WTC11 (cell line): Measurements from ENCODE around the gene USP11.

Source experiments
- IRF2 ChIP-seq: sonication (generic); formaldehyde crosslinking; IDR thresholded peaks from 2 replicates; pipeline ENCODE4 v1.8.0; 2022; ENCODE audit warnings: low read depth, missing genetic modification reagents, borderline replicate concordance
- JUN ChIP-seq: sonication (generic); formaldehyde crosslinking; IDR thresholded peaks from 2 replicates; pipeline ENCODE4 v1.8.0; 2023; ENCODE audit warnings: mild to moderate bottlenecking, missing genetic modification reagents
- NFYB ChIP-seq: sonication (generic); formaldehyde crosslinking; conservative IDR thresholded peaks from 2 replicates; pipeline ENCODE4 v1.8.0; 2022; ENCODE audit warnings: low read depth, missing genetic modification reagents
- NR3C1 ChIP-seq: sonication (generic); formaldehyde crosslinking; conservative IDR thresholded peaks from 2 replicates; pipeline ENCODE4 v1.8.1; 2023; ENCODE audit warnings: low read depth, mild to moderate bottlenecking, missing genetic modification reagents
- ZNF219 ChIP-seq: sonication (generic); formaldehyde crosslinking; IDR thresholded peaks from 2 replicates; pipeline ENCODE4 v1.8.0; 2023; ENCODE audit warnings: missing genetic modification reagents, mild to moderate bottlenecking, borderline replicate concordance
- ZNF317 ChIP-seq: sonication (generic); formaldehyde crosslinking; IDR thresholded peaks from 2 replicates; pipeline ENCODE4 v1.8.1; 2023; ENCODE audit warnings: low read depth, mild to moderate bottlenecking, moderate library complexity, missing genetic modification reagents, borderline replicate concordance
- ZNF416 ChIP-seq: fragments of 250-450 bp; sonication (Bioruptor Pico); IDR thresholded peaks from 2 replicates; pipeline ENCODE4 v1.9.0; 2021; ENCODE audit warnings: mild to moderate bottlenecking, inconsistent platforms
- TF ChIP-seq, protein P1 (sequence below): fragments of 200-600 bp; IDR thresholded peaks from 2 replicates; pipeline ENCODE4 v1.8.0; 2022; ENCODE audit warnings: antibody characterized with exemption
- TF ChIP-seq, protein P2 (sequence below): sonication (generic); formaldehyde crosslinking; IDR thresholded peaks from 2 replicates; pipeline ENCODE4 v1.8.1; 2022; ENCODE audit warnings: low read depth, missing genetic modification reagents, borderline replicate concordance

DNA sequence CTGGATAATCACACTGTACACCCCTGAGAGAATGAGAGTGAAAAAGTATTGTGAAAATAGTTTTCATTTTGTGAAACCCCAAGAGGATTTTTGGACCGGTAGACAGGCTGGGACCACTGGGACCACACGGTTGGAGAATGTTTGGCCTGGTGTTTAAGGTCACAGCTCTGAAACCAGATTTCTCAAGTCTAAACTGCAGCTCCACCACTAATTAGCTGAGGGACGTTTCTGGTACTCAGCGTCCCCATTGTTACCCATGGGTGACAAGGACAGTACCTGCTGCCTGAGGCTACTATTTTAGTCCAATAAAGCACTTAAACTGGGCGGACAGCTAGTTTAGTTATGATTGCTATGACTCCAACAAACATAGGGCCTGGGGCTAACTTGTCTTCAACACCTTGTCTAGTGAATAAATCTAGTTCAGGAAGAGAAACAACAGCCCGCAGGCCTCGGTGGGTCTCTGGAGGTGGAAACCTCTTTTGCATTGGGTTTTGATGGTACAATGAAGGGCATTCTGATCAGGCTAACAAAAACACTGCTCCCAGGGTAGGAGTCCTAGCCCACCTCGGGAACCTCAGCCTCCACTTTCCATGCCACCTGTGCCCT is 509 bp upstream of the USP11 start:
- no peak for TF ChIP-seq ZNF317
- TF ChIP-seq, protein P1, sequence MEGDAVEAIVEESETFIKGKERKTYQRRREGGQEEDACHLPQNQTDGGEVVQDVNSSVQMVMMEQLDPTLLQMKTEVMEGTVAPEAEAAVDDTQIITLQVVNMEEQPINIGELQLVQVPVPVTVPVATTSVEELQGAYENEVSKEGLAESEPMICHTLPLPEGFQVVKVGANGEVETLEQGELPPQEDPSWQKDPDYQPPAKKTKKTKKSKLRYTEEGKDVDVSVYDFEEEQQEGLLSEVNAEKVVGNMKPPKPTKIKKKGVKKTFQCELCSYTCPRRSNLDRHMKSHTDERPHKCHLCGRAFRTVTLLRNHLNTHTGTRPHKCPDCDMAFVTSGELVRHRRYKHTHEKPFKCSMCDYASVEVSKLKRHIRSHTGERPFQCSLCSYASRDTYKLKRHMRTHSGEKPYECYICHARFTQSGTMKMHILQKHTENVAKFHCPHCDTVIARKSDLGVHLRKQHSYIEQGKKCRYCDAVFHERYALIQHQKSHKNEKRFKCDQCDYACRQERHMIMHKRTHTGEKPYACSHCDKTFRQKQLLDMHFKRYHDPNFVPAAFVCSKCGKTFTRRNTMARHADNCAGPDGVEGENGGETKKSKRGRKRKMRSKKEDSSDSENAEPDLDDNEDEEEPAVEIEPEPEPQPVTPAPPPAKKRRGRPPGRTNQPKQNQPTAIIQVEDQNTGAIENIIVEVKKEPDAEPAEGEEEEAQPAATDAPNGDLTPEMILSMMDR: no peak
- no peak for TF ChIP-seq NFYB (CRISPR knock-in tag)
- TF ChIP-seq ZNF416 (CRISPR knock-in tag): no peak
- TF ChIP-seq ZNF219 (CRISPR knock-in tag): no peak
- TF ChIP-seq NR3C1 (CRISPR knock-in tag): no peak
- TF ChIP-seq, protein P2, sequence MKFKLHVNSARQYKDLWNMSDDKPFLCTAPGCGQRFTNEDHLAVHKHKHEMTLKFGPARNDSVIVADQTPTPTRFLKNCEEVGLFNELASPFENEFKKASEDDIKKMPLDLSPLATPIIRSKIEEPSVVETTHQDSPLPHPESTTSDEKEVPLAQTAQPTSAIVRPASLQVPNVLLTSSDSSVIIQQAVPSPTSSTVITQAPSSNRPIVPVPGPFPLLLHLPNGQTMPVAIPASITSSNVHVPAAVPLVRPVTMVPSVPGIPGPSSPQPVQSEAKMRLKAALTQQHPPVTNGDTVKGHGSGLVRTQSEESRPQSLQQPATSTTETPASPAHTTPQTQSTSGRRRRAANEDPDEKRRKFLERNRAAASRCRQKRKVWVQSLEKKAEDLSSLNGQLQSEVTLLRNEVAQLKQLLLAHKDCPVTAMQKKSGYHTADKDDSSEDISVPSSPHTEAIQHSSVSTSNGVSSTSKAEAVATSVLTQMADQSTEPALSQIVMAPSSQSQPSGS (CRISPR knock-in tag): no peak
- no peak for TF ChIP-seq JUN
- no peak for TF ChIP-seq IRF2 (CRISPR knock-in tag)
